ENCODE measurements around the gene NECAB3.
A peak's percentile ranks its signal among the peaks of the same experiment; 100 is the strongest.

The NECAB3 gene

DNA sequence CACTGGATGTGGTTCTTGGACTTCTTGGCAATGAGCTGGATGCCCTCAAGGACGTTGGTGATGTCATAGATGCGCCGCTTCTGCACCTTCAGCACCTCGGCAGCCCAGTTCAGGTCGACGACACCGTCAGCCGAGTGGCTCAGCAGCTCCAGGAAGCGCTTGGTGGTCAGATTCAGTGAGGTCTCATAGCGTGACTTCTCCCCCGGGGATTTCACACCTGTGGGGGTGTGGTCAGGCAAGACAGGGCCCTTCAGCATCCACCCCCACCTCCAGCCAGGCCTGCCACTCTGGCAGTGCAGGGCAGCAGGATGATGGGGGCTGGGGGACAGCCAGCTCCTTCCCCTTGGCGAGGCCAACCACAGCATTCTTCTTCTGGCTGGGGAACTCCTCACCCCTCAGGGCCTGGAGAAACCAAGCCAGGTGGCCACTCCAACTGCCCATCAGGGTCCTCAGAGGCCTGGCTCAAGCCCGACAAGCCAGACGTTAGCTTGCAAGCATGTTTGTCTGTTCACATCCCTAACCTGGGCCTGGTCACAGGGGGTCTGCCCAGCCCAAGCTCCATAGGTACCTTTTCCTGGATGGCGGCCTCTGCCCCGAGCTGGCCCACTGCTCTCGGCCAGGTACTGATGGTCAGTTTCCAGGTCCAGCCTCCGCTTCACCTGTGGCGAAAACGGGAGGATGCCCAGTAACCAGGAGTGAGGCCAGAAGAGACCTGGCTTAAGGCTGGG is 5.7 kb upstream of the NECAB3 start:
- peak; percentile 37 to 55 for DNase-seq (ENCODE audit: extremely low read depth in 1 of 2, low read depth in 1 of 2)

DNA sequence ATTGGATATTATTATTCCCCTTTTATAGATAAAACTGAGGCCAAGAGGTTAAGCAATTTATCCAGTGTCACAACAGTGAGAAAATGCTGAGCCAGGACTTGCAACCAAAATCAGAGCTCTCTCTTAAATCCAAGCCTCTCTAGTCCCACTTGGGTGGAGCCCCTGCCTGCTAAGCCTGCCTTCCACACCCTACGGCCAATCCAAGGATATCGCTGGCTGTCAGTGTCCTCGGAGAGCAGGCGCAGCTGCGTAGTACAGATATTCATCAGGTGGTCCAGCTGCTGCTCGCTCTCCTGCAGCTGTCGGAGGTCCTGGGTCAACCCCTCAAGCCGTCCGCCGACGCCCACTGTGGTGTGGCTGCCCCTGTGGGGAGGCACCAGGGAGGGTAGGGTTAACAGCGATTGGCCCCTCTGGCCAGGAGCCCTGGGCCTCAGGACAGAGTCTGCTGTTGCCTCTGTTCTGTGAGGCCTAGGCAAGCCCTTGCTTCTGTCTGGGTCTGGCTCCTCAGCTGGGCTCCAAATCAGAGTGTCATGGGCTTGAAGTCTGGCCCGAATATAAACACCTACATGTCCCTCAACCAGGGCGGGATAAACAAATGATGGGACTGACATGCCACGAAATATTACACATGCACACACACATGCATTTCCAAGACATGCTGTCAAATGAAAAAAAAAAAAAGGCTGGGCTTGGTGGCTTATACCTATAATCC is 3.9 kb upstream of the NECAB3 start:
- DNase-seq (ENCODE audit: extremely low read depth in 1 of 2, low read depth in 1 of 2), result no peak

DNA sequence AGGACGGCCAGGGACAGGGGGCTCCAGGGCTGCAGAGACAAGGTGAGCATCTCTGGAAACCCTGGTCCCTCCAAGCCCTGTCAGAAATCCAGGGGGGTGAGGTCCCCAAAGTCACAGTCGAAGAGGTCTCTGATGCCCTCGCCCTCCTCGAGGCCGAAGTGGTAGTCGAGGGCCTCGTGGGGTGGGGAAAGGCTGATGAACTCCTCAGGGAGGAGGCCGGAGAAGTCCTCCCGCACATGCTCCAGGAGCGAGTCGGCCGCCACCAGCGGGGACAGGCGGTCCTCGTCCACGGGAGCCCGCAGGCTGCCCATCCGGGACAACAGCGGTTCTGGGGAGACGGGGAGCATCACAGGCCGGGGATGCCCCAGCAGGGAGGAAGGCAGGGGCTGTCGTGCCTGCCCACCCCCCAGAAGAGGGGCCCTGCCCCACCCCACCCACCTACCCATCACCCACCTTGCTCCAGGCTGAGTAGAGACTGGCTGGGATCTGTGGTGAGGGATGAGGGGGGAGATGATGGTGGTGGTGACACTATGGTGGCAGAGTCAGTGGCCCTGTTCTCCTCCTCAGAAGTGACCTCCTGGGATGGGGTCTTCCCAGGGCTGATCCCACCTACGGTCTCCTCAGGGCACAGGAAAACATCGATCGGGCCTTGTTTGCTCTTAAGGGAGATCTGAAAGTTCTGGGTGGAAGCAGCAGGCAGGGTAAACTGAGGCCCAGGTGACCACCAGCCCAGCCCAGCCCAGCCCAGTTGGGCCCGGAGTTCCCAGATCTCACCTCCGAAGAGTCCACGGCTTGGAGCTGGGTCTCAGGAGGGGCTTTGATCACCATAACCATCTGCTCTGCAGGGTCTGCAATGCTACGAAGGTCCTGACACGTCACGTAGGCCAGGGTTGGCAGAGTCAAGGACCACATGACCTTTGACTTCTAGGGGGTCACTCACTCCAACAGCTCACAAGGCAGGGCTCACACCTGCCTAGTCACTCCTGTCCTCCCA is 2.7 kb upstream of the NECAB3 start:
- DNase-seq (ENCODE audit: extremely low read depth in 1 of 2, low read depth in 1 of 2), result no peak

DNA sequence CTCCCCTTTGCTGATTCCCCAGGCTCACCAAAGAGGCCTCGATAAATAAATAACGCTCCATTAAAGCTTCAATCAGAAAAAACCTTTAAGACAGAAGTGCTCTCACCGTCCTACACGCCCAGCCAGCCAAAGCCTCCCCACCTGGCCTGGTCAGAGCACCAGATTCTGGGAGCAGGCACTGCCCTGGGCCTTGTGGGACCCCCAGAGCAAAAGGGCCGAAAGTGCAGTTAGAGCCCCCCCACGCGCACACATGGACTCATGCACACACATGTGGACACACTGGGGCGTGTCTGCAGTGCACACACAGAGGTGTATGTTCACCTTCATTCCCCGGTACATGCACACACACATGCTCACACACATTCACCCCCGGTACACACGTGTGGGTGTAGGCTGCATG is 1.9 kb upstream of the NECAB3 start:
- DNase-seq (ENCODE audit: extremely low read depth in 1 of 2, low read depth in 1 of 2), result no peak

DNA sequence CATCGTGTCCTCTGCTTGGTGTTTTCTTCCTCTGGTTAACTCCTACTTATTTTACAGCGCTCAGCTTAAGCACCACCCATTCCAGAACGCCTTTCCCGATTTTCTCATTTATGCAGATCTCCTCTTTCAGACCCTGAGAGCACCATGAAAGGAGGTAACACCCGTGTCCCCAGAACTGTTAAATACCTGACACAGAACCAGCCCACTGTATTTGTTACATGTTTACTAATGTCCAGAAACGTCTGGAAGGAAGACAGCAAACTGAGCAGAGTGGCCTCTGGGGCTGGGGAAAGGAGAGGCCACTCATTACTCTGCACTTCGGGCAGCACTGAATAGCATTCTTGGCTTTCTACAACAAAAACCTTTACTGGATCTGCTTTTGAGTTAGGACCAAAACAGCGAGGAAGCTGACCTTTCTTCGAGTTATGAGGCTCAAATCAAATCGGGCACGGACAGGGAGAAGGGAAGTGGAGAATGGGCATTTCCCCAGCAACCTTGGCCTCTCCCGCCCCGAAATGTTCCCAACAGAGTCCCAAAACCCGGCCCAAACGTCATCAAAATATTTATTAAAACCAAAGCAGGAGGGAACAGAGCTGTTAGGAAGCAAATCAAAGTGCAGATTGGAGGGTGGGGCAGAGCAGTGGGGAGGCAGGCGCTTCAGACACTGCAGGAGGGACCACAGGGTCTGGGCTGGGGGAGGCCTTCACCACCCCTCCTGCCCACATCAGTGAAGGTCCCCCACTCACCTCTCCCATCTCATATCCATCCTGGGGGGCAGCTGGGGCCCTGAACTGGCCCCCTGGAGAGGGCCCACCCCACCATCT is 1.1 kb upstream of the NECAB3 start:
- DNase-seq (ENCODE audit: extremely low read depth in 1 of 2, low read depth in 1 of 2), result no peak

DNA sequence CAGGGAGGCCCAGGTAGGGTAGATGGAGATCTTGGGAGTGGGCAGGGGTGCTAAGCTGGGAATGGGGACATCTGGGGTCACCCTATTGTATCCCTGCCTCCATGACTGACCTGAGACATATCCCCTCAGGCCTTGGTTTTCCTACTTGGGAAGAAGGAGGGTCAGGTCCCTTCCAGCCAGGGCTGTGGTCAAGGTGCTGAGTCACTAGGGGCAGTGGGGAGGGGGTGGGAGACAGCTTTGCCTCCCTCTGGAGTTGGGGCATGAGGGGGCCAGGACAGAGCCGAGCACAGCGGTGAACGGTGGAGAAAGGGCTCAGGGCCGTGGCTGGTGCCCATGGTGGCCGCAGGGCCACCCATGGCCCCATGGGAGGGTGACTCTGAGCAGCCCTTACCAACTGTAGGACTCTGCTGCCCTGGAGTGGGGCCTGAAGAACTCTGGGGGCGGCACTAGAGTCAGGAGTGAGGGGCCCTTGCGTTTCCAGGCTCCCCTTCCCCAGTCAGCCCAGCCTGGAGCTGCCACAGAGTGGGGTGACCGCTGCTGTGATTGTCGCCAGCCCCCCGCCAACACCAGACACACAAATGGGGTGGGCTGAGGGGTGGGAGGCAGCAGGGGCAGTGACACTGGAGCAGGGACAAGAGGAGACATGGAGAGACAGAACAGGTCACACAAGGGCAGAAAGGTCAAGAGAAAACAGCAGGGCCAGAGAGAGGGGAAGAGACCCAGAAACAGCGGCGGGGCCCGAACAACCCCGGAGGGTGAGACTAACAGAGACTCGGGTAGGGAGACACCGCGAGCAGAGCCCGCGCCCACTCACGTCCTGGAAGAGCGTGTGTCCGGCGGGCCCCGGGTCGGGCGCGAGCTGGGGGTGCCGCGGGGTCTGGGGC is 576 bp downstream of the NECAB3 start:
- no peak for DNase-seq (ENCODE audit: extremely low read depth in 1 of 2, low read depth in 1 of 2)

DNA sequence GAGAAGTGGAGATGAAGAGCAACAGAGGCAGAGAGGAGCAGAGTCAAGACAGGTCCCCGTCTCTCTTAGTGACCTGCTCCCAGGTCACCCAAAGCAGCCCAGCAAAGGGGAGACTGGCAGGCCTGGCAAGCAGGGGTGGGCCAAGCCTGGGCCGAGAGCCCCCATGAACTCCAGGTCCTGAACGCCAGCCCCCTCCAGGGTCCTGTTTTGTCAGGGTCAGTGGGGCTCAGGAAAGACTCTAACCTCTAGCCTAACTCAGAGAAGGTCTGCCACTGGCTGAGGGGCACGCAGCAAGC is 1.2 kb downstream of the NECAB3 start:
- DNase-seq (ENCODE audit: extremely low read depth in 1 of 2, low read depth in 1 of 2), result no peak

DNA sequence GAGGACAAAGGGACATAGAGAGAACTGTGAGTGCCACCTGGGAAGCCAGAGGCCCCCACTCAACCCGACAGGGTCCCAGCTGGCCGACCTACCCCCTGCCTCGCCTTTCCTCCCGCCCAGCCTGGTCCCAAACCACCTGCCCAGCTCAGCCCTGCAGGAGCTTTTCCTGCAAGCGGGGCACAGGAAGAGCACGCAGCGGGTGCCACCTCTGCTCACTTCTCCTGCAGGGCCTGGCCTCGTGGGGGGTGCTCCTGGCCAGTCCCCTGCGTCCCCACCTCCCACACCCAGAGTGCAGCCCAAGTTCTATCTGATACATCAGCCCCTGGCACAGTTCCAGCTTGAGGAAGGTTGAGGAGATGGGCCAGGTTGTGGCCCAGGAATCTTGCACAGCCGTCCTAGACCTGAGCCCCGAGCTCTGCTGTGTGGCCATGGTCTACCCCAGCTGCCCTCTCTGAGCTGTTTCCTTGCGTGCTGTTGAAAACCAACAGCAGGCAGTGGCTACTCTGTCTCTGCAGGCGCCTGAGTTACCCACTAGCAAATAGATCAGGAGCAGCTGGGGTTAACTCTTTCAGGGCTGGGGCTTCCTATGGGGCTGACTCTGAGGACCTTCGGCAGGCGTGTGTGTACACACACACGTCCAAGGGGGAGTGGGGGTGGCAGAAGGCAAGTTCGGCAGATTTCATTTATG is 1.7 kb downstream of the NECAB3 start:
- DNase-seq (ENCODE audit: extremely low read depth in 1 of 2, low read depth in 1 of 2), result no peak

DNA sequence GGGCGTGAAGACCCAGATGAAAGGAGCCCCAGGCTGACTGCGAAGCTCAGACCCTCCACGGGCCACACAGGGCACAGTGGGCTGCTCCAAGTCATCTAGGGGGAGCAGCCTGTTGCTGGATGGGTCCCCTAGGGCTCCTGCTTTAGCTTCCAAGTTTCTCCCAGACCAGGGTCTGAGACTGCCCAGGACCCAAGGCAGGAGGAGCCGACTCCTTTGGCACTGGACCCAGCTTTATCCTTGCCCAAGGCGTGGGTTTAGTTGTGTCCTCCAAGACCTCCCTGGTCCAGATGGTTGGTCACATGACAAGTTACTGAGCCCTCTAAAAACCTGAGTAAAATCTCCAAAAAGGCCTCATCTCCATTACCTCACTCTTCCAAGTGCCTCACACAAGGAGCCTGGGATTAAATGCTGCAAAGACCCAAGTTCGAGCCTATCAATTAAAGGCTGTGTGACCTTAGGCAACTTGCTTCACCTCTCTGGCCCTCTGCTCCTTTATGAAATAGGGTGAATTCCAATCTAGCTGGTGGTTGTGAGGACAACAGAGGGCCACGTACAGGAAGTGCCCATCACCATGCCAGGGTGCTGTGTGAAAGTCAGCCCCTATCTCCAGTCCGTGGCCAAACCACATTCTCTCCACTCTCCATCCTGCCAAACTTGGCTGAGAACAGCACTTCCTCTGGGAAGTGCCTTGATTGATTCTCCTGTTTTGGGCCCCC is 2.5 kb downstream of the NECAB3 start:
- DNase-seq (ENCODE audit: extremely low read depth in 1 of 2, low read depth in 1 of 2), result no peak

DNA sequence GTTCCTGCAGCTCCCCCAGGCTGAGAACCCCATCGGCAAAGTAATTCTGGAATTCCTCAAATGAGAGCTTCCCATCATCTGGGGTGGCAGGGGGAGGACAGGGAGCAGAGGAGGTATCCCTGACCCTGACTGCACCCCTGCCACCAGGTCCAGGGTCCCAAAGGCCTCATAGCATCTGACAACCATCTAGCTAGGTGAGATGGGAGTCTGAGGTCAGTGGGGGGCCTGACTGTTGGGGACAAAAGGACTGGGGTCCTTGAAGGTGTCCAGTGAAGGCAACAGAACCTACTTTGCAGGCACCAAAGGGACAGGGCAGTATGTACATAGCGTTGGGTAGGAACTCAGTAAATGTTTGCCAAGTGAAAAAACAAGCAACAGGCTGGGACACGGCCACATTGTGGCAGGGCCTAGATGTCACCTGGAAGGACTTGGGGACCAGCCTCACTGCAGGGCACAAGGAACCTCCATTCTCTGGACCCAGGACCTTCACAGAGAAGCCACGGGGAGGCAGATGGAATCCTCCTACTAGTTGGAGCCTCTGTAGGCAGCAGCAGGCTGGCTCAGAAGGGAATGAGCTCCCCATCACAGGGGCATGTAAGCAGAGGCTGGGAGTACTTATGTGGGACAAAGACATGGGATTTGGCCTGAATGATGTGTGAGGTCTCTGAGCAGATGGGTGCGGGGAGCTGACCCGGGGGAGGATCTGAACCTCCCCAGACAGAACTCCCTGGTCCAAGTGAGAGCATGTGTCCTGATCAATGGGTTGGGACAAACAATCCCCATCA is 3.3 kb downstream of the NECAB3 start:
- no peak for DNase-seq (ENCODE audit: extremely low read depth in 1 of 2, low read depth in 1 of 2)

DNA sequence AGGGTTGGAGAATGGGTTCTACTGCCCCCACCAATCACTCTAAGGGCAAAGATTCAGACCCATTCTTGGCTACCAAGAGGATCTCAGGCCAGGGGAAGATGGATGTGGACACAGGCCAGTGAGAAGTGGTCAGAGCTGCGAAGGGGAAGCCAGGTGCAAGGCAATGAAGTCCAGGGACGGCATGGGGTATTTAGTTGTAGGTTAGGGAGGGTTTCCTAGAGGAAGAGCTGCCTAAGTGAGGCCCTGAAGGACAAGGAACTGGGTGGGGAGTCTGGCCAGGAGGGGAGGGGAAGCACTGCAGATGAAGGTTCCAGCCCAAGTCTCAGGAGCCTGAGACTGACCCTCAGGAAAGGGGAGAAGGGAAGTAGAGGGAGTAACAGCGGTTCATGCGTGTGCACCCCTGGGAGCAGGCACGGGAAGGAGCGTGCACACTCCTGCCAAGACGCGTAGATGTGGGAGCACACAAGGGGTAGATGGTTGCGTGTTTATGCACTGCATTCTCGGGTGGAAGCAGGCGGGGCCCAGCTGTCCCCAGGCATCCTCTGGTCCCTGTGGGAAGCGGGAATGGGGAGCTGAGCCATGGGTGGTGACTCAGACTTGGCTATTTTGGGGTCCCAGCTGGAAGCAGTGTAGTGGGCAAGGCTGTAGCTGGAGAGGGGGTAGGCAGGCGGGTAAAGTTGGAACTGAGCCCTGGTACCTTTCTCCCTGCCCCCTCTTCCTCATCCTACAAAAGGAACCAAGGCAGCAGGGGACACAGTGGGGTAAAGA is 4.2 kb downstream of the NECAB3 start:
- DNase-seq (ENCODE audit: extremely low read depth in 1 of 2, low read depth in 1 of 2), result no peak

DNA sequence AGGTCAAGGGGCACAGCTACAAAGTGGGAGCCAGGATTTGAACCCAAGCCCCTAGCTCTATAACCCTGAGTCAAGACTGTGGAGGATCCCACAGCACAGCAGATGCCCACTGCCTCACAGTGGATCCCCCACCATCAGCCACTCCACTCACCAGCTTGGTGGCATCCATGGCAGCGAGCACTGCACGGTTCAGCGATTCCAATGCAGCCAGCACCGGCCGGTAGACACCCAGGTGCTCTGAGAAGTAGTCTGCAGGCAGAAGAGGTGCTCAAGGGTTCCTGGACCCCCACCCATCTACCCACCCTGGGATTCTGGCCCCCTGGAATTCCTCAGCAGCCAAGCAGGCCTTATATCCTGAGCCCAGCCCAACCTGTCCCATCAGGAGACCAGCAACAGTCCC is 5.0 kb downstream of the NECAB3 start:
- DNase-seq (ENCODE audit: extremely low read depth in 1 of 2, low read depth in 1 of 2), result no peak

DNA sequence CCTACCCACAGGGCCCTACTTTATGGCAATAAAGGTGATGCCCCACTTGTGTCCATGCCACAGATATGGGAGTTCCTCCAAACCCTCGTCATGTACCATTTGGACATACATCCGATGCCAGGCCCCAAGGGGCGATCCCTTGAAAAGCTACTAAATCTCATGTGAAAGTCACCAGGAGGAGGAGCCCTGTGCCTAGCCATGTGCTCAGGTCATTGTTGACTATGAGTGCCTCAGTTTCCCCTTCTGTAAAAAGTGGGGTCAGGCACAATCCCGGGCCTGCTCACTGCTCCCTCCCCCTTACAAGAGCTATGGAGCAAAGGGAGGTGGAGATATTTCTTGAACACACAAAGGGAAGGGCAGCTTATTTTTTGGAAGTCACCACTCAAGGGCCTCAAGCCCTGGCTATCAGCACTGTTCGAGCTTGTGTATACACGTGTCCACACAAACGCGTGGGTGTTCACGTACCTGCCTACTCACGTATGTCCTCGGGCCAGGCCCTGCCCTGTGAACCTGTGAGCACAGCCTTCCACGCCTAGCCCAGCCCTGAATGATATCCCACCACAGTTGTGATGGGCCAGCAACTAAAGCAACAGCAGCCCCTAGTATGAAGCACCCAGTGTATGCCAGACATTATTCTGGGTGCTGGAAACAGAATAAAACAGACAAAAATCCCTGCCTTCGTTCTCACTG is 5.6 kb downstream of the NECAB3 start:
- DNase-seq (ENCODE audit: extremely low read depth in 1 of 2, low read depth in 1 of 2), result no peak

DNA sequence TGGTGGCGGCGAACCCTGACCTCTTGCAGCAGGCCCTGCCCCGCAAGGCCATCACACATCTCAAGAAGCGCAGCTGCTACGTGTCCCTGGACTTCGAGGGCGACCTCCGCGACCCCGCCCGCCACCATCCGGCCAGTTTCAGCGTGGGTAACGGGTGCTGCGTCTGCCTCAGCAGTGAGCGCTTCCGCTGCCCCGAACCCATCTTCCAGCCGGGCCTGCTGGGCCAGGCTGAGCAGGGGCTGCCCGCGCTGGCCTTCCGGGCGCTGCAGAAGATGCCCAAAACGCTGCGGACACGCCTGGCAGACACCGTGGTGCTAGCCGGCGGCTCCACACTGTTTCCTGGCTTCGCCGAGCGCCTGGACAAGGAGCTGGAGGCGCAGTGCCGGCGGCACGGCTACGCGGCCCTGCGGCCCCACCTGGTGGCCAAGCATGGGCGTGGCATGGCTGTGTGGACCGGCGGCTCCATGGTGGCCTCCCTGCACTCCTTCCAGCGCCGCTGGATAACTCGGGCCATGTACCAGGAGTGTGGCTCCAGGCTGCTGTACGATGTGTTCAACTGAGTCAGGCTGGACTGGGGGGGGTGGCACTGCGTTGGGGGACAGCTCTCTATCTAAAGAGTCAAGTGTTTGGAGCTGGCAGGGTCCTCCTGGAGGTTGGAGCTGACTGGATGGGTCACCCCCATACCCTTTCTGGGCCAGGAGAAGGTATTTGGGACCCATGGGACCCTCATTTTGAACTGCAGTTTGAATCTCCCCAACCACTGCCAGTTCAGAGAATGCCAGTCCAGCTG is 6.4 kb downstream of the NECAB3 start:
- peak in 1 of 2 donors; percentile 61 for DNase-seq (ENCODE audit: extremely low read depth in 1 of 2, low read depth in 1 of 2)

DNA sequence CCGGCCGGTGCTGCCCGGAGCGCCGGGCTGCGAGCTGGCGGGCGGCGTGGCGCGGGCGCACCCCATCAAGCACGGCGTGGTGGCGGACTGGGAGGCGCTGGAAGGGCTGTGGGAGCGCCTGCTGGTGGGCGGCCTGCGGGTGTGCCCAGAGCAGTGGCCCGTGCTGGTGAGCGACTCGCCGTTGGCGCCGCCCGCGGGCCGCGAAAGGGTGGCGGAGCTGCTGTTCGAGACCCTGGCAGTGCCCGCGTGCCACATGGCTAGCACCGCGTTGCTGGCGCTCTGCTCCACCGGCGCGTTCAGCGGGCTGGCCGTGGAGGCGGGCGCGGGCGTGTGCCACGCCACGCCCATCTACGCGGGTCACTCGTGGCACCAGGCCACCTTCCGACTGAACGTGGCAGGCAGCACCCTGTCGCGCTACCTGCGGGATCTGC is 7.0 kb downstream of the NECAB3 start:
- peak in 1 of 2 donors; percentile 33 for DNase-seq (ENCODE audit: extremely low read depth in 1 of 2, low read depth in 1 of 2)

All from stimulated activated CD8-positive, alpha-beta memory T cell treated with anti-CD3 and anti-CD28 coated beads, Interleukin-7, amount 100 ng/mL, for 48 hours (primary cell).